Small intestine (tissue), 7 donors: ENCODE data around the gene ZNF536. TPM values are rescaled to one million over a fixed set of nuclear protein-coding genes. Genes with fewer than 3 reads are reported as not detected.

Experiments
- DNase-seq, 2 donors: peaks; one replicate each; pipeline versions ENCODE4 v3.0.0 to v3.0.0-alpha.2; 2013
- FAIRE-seq: peaks from 2 replicates; lab custom pipeline; 2012; peaks lifted over from hg19 to GRCh38; lab: Jason Lieb, UNC
- H3K27ac ChIP-seq, 3 donors: one replicate each; pipeline ENCODE4 v1.5.1; 2013; ENCODE audit warnings: low read length in 2 of 3, mild to moderate bottlenecking in 2 of 3, control low read depth in 1 of 3, inconsistent platforms in 1 of 3, low read depth in 1 of 3, moderate library complexity in 1 of 3
- H3K27me3 ChIP-seq, 3 donors: one replicate each; pipeline ENCODE4 v1.6.1; 2013; ENCODE audit warnings: low read length in 3 of 3, inconsistent platforms in 1 of 3; ENCODE audit not compliant: control insufficient read depth in 3 of 3, insufficient read depth in 3 of 3
- H3K36me3 ChIP-seq, 3 donors: one replicate each; pipeline ENCODE4 v1.6.1; 2013; ENCODE audit warnings: low read length in 3 of 3, inconsistent platforms in 1 of 3, low read depth in 1 of 3, mild to moderate bottlenecking in 1 of 3, moderate library complexity in 1 of 3; ENCODE audit not compliant: control insufficient read depth in 3 of 3, insufficient read depth in 2 of 3
- H3K4me1 ChIP-seq, 3 donors: one replicate each; pipeline ENCODE4 v1.6.1; 2013; ENCODE audit warnings: low read length in 2 of 3, inconsistent platforms in 1 of 3, low read depth in 1 of 3, mild to moderate bottlenecking in 1 of 3, moderate library complexity in 1 of 3; ENCODE audit not compliant: control insufficient read depth in 3 of 3, insufficient read depth in 2 of 3
- H3K4me3 ChIP-seq, 3 donors: one replicate each; pipeline ENCODE4 v1.5.1; 2013; ENCODE audit warnings: low read length in 3 of 3, control low read depth in 1 of 3, inconsistent platforms in 1 of 3, low read depth in 1 of 3, mild to moderate bottlenecking in 1 of 3, moderate library complexity in 1 of 3
- H3K9me3 ChIP-seq, 2 donors: one replicate each; pipeline ENCODE4 v1.6.1; 2013; ENCODE audit warnings: low read depth in 1 of 2, low read length in 1 of 2; ENCODE audit not compliant: control insufficient read depth in 2 of 2, insufficient read depth in 1 of 2
- WGBS, 3 donors: extraction: QIAGEN DNeasy Blood & Tissue Kit; methylation state at CpG; one replicate each; pipeline ENCODE4 v1.1.7; 2013; 5-methylcytosine and 5-hydroxymethylcytosine counted together
- polyA plus RNA-seq, 4 donors: library from polyadenylated mRNA; stranded (reverse) in 3 of 4; unstranded in 1 of 4; fragments of 200-250 nt in 3 of 4; fragments of 120-200 nt in 1 of 4; gene quantifications; one replicate each; pipeline versions ENCODE4 v1.2.1 to v1.2.3, GENCODE V29; 2013
- donor health status: healthy with polysubstance abuse.
- donor health status: control.
- donor health status: control.
- donor health status: Bipolar disorder and iron deficiency.
- donor health status: healthy.

The ZNF536 gene
- polyA plus RNA-seq, 4 donors = 0.27 to 3.3 (median 0.98) TPM; not detected in 1

- WGBS, 3 donors = 31 to 61% (median 38%) methylated on average over 7 of the region's 7 CpGs
- Histone ChIP-seq H3K27ac (no peak overlapping the region), H3K4me3 (no peak overlapping the region), H3K9me3 (no peaks in the 10 kb centered on the region), H3K36me3 (no peaks in the 10 kb centered on the region), H3K27me3 (no peaks in the 10 kb centered on the region), H3K4me1 (no peaks in the 10 kb centered on the region)
- FAIRE-seq (no peak), DNase-seq (no peak)
These were observed 23.0 kb upstream of the ZNF536 start for GRCh38 chr19:30349131-30349730.

- no peak for DNase-seq
- Histone ChIP-seq H3K4me3 (no peak overlapping the region), H3K4me1 (no peaks in the 10 kb centered on the region), H3K9me3 (no peaks in the 10 kb centered on the region), H3K36me3 (no peaks in the 10 kb centered on the region), H3K27me3 (no peaks in the 10 kb centered on the region), H3K27ac (no peak overlapping the region)
- 65 to 74% (median 65%) methylated on average over 7 of the region's 7 CpGs for WGBS, 3 donors
- FAIRE-seq = no peak
These were observed 21.2 kb upstream of the ZNF536 start for GRCh38 chr19:30350692-30351663.

- Histone ChIP-seq H3K4me3 (no peak overlapping the region), H3K27ac (no peak overlapping the region), H3K36me3 (no peaks in the 10 kb centered on the region), H3K27me3 (no peaks in the 10 kb centered on the region), H3K9me3 (no peaks in the 10 kb centered on the region), H3K4me1 (no peaks in the 10 kb centered on the region)
- 48 to 73% (median 64%) methylated on average over 2 of the region's 2 CpGs for WGBS, 3 donors
- DNase-seq (no peak), FAIRE-seq (no peak)
These were observed 20.4 kb upstream of the ZNF536 start for GRCh38 chr19:30351774-30352173.

GRCh38 chr19:30353394-30353945 lies 18.7 kb upstream of the ZNF536 start:
- Histone ChIP-seq H3K4me3 (no peak overlapping the region), H3K27me3 (no peaks in the 10 kb centered on the region), H3K9me3 (no peaks in the 10 kb centered on the region), H3K27ac (no peak overlapping the region), H3K36me3 (no peaks in the 10 kb centered on the region), H3K4me1 (no peaks in the 10 kb centered on the region)
- no peak for DNase-seq
- 87 to 91% (median 88%) methylated on average over 13 of the region's 13 CpGs for WGBS, 3 donors
- no peak for FAIRE-seq

- no peak for FAIRE-seq
- Histone ChIP-seq H3K4me1 (no peaks in the 10 kb centered on the region), H3K4me3 (no peak overlapping the region), H3K27me3 (no peaks in the 10 kb centered on the region), H3K9me3 (no peaks in the 10 kb centered on the region), H3K27ac (no peak overlapping the region), H3K36me3 (no peaks in the 10 kb centered on the region)
- WGBS, 3 donors = 77 to 94% (median 81%) methylated on average over 5 of the region's 5 CpGs
- DNase-seq = no peak
These were observed 16.6 kb upstream of the ZNF536 start for GRCh38 chr19:30355586-30355985.

GRCh38 chr19:30356951-30357579 lies 15.1 kb upstream of the ZNF536 start:
- 55 to 79% (median 56%) methylated on average over 11 of the region's 11 CpGs for WGBS, 3 donors
- FAIRE-seq = no peak

GRCh38 chr19:30357580-30357954 lies 14.6 kb upstream of the ZNF536 start:
- no peak for FAIRE-seq
- H3K36me3 ChIP-seq = no peaks in the 10 kb centered on the region

More at GRCh38 chr19:30356951-30357579, 15.1 kb upstream of the ZNF536 start:
- Histone ChIP-seq H3K4me3 (no peak overlapping the region), H3K27me3 (no peaks in the 10 kb centered on the region), H3K36me3 (no peaks in the 10 kb centered on the region), H3K9me3 (no peaks in the 10 kb centered on the region), H3K4me1 (no peaks in the 10 kb centered on the region), H3K27ac (no peak overlapping the region)
- DNase-seq = no peak

GRCh38 chr19:30358319-30358718 lies 13.9 kb upstream of the ZNF536 start:
- no peak for FAIRE-seq
- H3K4me3 ChIP-seq = no peak overlapping the region
- no peaks in the 10 kb centered on the region for H3K36me3 ChIP-seq
- 61 to 84% (median 78%) methylated on average over 3 of the region's 3 CpGs for WGBS, 3 donors
- no peak overlapping the region for H3K27ac ChIP-seq
- no peak for DNase-seq
- H3K4me1 ChIP-seq = no peaks in the 10 kb centered on the region
- H3K27me3 ChIP-seq = no peaks in the 10 kb centered on the region
- no peaks in the 10 kb centered on the region for H3K9me3 ChIP-seq

More at GRCh38 chr19:30357580-30357954, 14.6 kb upstream of the ZNF536 start:
- Histone ChIP-seq H3K9me3 (no peaks in the 10 kb centered on the region), H3K4me1 (no peaks in the 10 kb centered on the region), H3K4me3 (no peak overlapping the region), H3K27ac (no peak overlapping the region), H3K27me3 (no peaks in the 10 kb centered on the region)
- no peak for DNase-seq
- WGBS, 3 donors = 82 to 86% (median 82%) methylated on average over 5 of the region's 5 CpGs
